HG03439 (cell line): ENCODE data around the gene PDE12.

Experiments used
- ATAC-seq: cut with Tn5 transposase; IDR thresholded peaks from one replicate; pipeline ENCODE4 v1.9.1; 2021; ENCODE audit warnings: mild to moderate bottlenecking, moderate library complexity; ENCODE audit not compliant: unreplicated experiment

Gene PDE12

GRCh38 chr3:57555738-57556458 lies at the start of gene PDE12:
Gene PDE12, plus strand, starts transcription at chr3:57556274. Its CDS starts 106 bp downstream, at chr3:57556380.
- peak; percentile 86 for ATAC-seq

GRCh38 chr3:57512166-57512565 lies 43.9 kb upstream of the PDE12 start:
- no peak for ATAC-seq

- ATAC-seq, result no peak
These were observed 37.7 kb upstream of the PDE12 start for GRCh38 chr3:57518276-57518915.

GRCh38 chr3:57530071-57530608 lies 25.9 kb upstream of the PDE12 start:
- ATAC-seq, result no peak

GRCh38 chr3:57538465-57538864 lies 17.6 kb upstream of the PDE12 start:
- ATAC-seq, result no peak

- no peak for ATAC-seq
These were observed 11.6 kb upstream of the PDE12 start, which contains the start of gene DNAH12 for GRCh38 chr3:57544181-57545125. Gene DNAH12, minus strand, starts transcription at chr3:57544344. Its CDS starts 1,474 bp downstream, at chr3:57542870.

GRCh38 chr3:57545636-57546268 lies 10.3 kb upstream of the PDE12 start:
- no peak for ATAC-seq

- no peak for ATAC-seq
These were observed 9.5 kb upstream of the PDE12 start for GRCh38 chr3:57546616-57547015.

GRCh38 chr3:57555306-57555705 lies 768 bp upstream of the PDE12 start:
- ATAC-seq, result no peak

- peak; percentile 33 for ATAC-seq
These were observed 498 bp downstream of the PDE12 start for GRCh38 chr3:57556459-57557084.

- ATAC-seq, result peak; percentile 10
These were observed 1.0 kb downstream of the PDE12 start for GRCh38 chr3:57557085-57557537.

GRCh38 chr3:57559526-57559925 lies 3.5 kb downstream of the PDE12 start:
- no peak for ATAC-seq

- no peak for ATAC-seq
These were observed 13.9 kb downstream of the PDE12 start for GRCh38 chr3:57569859-57570450.

GRCh38 chr3:57570878-57571277 lies 14.8 kb downstream of the PDE12 start:
- no peak for ATAC-seq

GRCh38 chr3:57572096-57572495 lies 16.0 kb downstream of the PDE12 start:
- no peak for ATAC-seq

- ATAC-seq, result no peak
These were observed 20.0 kb downstream of the PDE12 start for GRCh38 chr3:57575966-57576626.

- ATAC-seq, result no peak
These were observed 21.7 kb downstream of the PDE12 start for GRCh38 chr3:57577801-57578200.

- no peak for ATAC-seq
These were observed 26.5 kb downstream of the PDE12 start for GRCh38 chr3:57582474-57583168.
